Measurements from ENCODE around the gene SLC22A3. TPM values are rescaled to one million over a fixed set of nuclear protein-coding genes. Genes with fewer than 3 reads are reported as not detected.

The SLC22A3 gene
- total RNA-seq (34.3 and 40.3 TPM in 2 replicates), polyA plus RNA-seq (29.6 and 34.9 TPM in 2 replicates)

GRCh38 chr6:160348223-160349019 is at the start of gene SLC22A3:
TSS of gene SLC22A3 (plus strand) at chr6:160348378. CDS start at chr6:160348420, 42 bp downstream.
- peaks cover 9% of the 10 kb centered on the region for H3K4me1 ChIP-seq (ENCODE audit: insufficient read depth)
- peaks cover 34% of the 10 kb centered on the region for H3K79me2 ChIP-seq
- peak within 1 kb of the TSS; percentile 99 for H3K4me2 ChIP-seq
- peak within 1 kb of the TSS; percentile 87 for H3K27ac ChIP-seq
- peak within 1 kb of the TSS; percentile 78 for H2AFZ ChIP-seq
- H3K9me3 ChIP-seq (ENCODE audit: low read depth): no peaks in the 10 kb centered on the region
- H4K20me1 ChIP-seq (ENCODE audit: insufficient read depth, poor library complexity, severe bottlenecking): no peaks in the 10 kb centered on the region
- H3K27me3 ChIP-seq: peaks cover 16% of the 10 kb centered on the region
- TF ChIP-seq, protein P1, sequence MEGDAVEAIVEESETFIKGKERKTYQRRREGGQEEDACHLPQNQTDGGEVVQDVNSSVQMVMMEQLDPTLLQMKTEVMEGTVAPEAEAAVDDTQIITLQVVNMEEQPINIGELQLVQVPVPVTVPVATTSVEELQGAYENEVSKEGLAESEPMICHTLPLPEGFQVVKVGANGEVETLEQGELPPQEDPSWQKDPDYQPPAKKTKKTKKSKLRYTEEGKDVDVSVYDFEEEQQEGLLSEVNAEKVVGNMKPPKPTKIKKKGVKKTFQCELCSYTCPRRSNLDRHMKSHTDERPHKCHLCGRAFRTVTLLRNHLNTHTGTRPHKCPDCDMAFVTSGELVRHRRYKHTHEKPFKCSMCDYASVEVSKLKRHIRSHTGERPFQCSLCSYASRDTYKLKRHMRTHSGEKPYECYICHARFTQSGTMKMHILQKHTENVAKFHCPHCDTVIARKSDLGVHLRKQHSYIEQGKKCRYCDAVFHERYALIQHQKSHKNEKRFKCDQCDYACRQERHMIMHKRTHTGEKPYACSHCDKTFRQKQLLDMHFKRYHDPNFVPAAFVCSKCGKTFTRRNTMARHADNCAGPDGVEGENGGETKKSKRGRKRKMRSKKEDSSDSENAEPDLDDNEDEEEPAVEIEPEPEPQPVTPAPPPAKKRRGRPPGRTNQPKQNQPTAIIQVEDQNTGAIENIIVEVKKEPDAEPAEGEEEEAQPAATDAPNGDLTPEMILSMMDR (IDR thresholded peaks at IDR 0.05; ENCODE audit: poor library complexity): no peak
- TF ChIP-seq EZH2phosphoT487 (IDR thresholded peaks at IDR 0.05; ENCODE audit: low read depth, severe bottlenecking, unreplicated experiment): no peak
- TF ChIP-seq EZH2 (IDR thresholded peaks at IDR 0.05; ENCODE audit: borderline replicate concordance): no peak
- WGBS (ENCODE audit: low lambda C conversion rate, missing lambda C conversion rate): 2% methylated on average over 43 of the region's 105 CpGs
- no peaks in the 10 kb centered on the region for H3K9me2 ChIP-seq (replicated peaks; ENCODE audit: insufficient read depth)
- no peaks in the 10 kb centered on the region for H3K36me3 ChIP-seq (replicated peaks; ENCODE audit: insufficient read depth, low read depth)
- peak within 1 kb of the TSS; percentile 92 for H3K4me3 ChIP-seq
- DNase-seq (ENCODE audit: low spot score): peak; percentile 78

GRCh38 chr6:160299559-160299958 is 48.6 kb upstream of the SLC22A3 start:
- Histone ChIP-seq H3K27me3 (no peaks in the 10 kb centered on the region), H3K4me2 (peak overlapping the region; percentile 46), H3K9me2 (replicated peaks; ENCODE audit: insufficient read depth) (no peaks in the 10 kb centered on the region), H3K79me2 (no peaks in the 10 kb centered on the region), H4K20me1 (ENCODE audit: insufficient read depth, poor library complexity, severe bottlenecking) (no peaks in the 10 kb centered on the region), H3K4me1 (ENCODE audit: insufficient read depth) (peaks cover 7% of the 10 kb centered on the region), H3K9me3 (ENCODE audit: low read depth) (no peaks in the 10 kb centered on the region), H3K36me3 (replicated peaks; ENCODE audit: insufficient read depth, low read depth) (no peaks in the 10 kb centered on the region), H3K27ac (peak overlapping the region; percentile 81), H2AFZ (no peak overlapping the region), H3K4me3 (no peak overlapping the region)
- 99% methylated on average over 11 of the region's 11 CpGs for WGBS (ENCODE audit: low lambda C conversion rate, missing lambda C conversion rate)
- DNase-seq (ENCODE audit: low spot score): no peak
- TF ChIP-seq EZH2 (IDR thresholded peaks at IDR 0.05; ENCODE audit: borderline replicate concordance) (no peak), EZH2phosphoT487 (IDR thresholded peaks at IDR 0.05; ENCODE audit: low read depth, severe bottlenecking, unreplicated experiment) (no peak)
- TF ChIP-seq, protein P1 (IDR thresholded peaks at IDR 0.05; ENCODE audit: poor library complexity): no peak

GRCh38 chr6:160300076-160300695 is 48.0 kb upstream of the SLC22A3 start:
- no peaks in the 10 kb centered on the region for H3K9me3 ChIP-seq (ENCODE audit: low read depth)
- peak; percentile 64 for DNase-seq (ENCODE audit: low spot score)
- no peak overlapping the region for H2AFZ ChIP-seq
- 72% methylated on average over 15 of the region's 15 CpGs for WGBS (ENCODE audit: low lambda C conversion rate, missing lambda C conversion rate)
- peak overlapping the region; percentile 46 for H3K4me2 ChIP-seq
- H3K4me1 ChIP-seq (ENCODE audit: insufficient read depth): peaks cover 7% of the 10 kb centered on the region
- H3K36me3 ChIP-seq (replicated peaks; ENCODE audit: insufficient read depth, low read depth): no peaks in the 10 kb centered on the region
- H3K79me2 ChIP-seq: no peaks in the 10 kb centered on the region
- TF ChIP-seq EZH2phosphoT487 (IDR thresholded peaks at IDR 0.05; ENCODE audit: low read depth, severe bottlenecking, unreplicated experiment): no peak
- TF ChIP-seq, protein P1 (IDR thresholded peaks at IDR 0.05; ENCODE audit: poor library complexity): no peak
- no peak for TF ChIP-seq EZH2 (IDR thresholded peaks at IDR 0.05; ENCODE audit: borderline replicate concordance)
- no peaks in the 10 kb centered on the region for H3K9me2 ChIP-seq (replicated peaks; ENCODE audit: insufficient read depth)
- H4K20me1 ChIP-seq (ENCODE audit: insufficient read depth, poor library complexity, severe bottlenecking): no peaks in the 10 kb centered on the region
- peak overlapping the region; percentile 81 for H3K27ac ChIP-seq
- no peaks in the 10 kb centered on the region for H3K27me3 ChIP-seq
- no peak overlapping the region for H3K4me3 ChIP-seq

Measured in hepatocyte (in vitro differentiated cells).